Activated T-helper 9 cell treated with anti-CD3 and anti-CD28 coated beads, Interleukin-2, amount 50 U/mL, for 16 hours (primary cell): ENCODE measurements around the gene COPZ2.
A peak's percentile ranks its signal among the peaks of the same experiment; 100 is the strongest.
"Not testable (repeated sequence)": the region's sequence is repeated elsewhere in the genome, so short reads cannot be mapped to it uniquely, and the experiment has no call there.

Experiments used
- DNase-seq: peaks from one replicate; pipeline ENCODE4 v3.0.0-alpha.2; 2020; ENCODE audit warnings: low read depth

COPZ2 gene

GRCh38 chr17:48037036-48037837, at the start of gene COPZ2:
Gene COPZ2 (minus strand): TSS chr17:48037797. CDS start chr17:48037777, 20 bp downstream.
- DNase-seq: peak; percentile 39

- DNase-seq: no peak
These were observed 47.3 kb upstream of the COPZ2 start for GRCh38 chr17:48084932-48085331.

GRCh38 chr17:48081858-48082257, 44.3 kb upstream of the COPZ2 start:
- no peak for DNase-seq

- DNase-seq: not testable (repeated sequence)
These were observed 39.6 kb upstream of the COPZ2 start for GRCh38 chr17:48077152-48077551.

GRCh38 chr17:48074322-48075081, 36.9 kb upstream of the COPZ2 start:
- DNase-seq: peak; percentile 45

- not testable (repeated sequence) for DNase-seq
These were observed 36.0 kb upstream of the COPZ2 start for GRCh38 chr17:48073566-48074094.

- not testable (repeated sequence) for DNase-seq
These were observed 35.2 kb upstream of the COPZ2 start for GRCh38 chr17:48072811-48073210.

- no peak for DNase-seq
These were observed 34.1 kb upstream of the COPZ2 start for GRCh38 chr17:48071654-48072053.

GRCh38 chr17:48070195-48070594, 32.6 kb upstream of the COPZ2 start:
- DNase-seq: no peak

- DNase-seq: no peak
These were observed 30.9 kb upstream of the COPZ2 start for GRCh38 chr17:48068491-48068961.

GRCh38 chr17:48067808-48068207, 30.2 kb upstream of the COPZ2 start:
- DNase-seq: not testable (repeated sequence)

- no peak for DNase-seq
These were observed 29.6 kb upstream of the COPZ2 start for GRCh38 chr17:48067245-48067644.

- DNase-seq: no peak
These were observed 29.1 kb upstream of the COPZ2 start for GRCh38 chr17:48066656-48067055.

GRCh38 chr17:48066192-48066591, 28.6 kb upstream of the COPZ2 start:
- no peak for DNase-seq

- no peak for DNase-seq
These were observed 27.0 kb upstream of the COPZ2 start for GRCh38 chr17:48064638-48065037.

GRCh38 chr17:48062273-48062672, 24.7 kb upstream of the COPZ2 start:
- no peak for DNase-seq

- no peak for DNase-seq
These were observed 22.7 kb upstream of the COPZ2 start for GRCh38 chr17:48060249-48060648.

- no peak for DNase-seq
These were observed 21.6 kb upstream of the COPZ2 start for GRCh38 chr17:48059125-48059668.

GRCh38 chr17:48058393-48059124, 21.0 kb upstream of the COPZ2 start:
- DNase-seq: no peak

GRCh38 chr17:48057626-48058025, 20.0 kb upstream of the COPZ2 start:
- no peak for DNase-seq

- no peak for DNase-seq
These were observed 19.3 kb upstream of the COPZ2 start for GRCh38 chr17:48056879-48057278.

- no peak for DNase-seq
These were observed 18.7 kb upstream of the COPZ2 start for GRCh38 chr17:48056246-48056745.
